Subcutaneous adipose tissue (tissue), 4 donors: ENCODE data around the gene NTM. TPM values are rescaled to one million over a fixed set of nuclear protein-coding genes. Genes with fewer than 3 reads are reported as not detected.

Experiments used
- total RNA-seq, 4 donors: library from RNA; depleted of rRNA; stranded (reverse); fragments of >200 nt; gene quantifications; one replicate each; pipeline ENCODE4 v1.1.0, GENCODE V29; 2016
- TF ChIP-seq, protein P1 (sequence below): fragments of 450-650 bp; IDR thresholded peaks from one replicate; pipeline ENCODE4 v1.5.1; 2016; ENCODE audit warnings: low read depth, mild to moderate bottlenecking, control low read depth, antibody characterized with exemption, moderate library complexity

NTM gene
- total RNA-seq, 4 donors from 2014 or later = 1.5 to 5.7 (median 1.7) TPM

DNA sequence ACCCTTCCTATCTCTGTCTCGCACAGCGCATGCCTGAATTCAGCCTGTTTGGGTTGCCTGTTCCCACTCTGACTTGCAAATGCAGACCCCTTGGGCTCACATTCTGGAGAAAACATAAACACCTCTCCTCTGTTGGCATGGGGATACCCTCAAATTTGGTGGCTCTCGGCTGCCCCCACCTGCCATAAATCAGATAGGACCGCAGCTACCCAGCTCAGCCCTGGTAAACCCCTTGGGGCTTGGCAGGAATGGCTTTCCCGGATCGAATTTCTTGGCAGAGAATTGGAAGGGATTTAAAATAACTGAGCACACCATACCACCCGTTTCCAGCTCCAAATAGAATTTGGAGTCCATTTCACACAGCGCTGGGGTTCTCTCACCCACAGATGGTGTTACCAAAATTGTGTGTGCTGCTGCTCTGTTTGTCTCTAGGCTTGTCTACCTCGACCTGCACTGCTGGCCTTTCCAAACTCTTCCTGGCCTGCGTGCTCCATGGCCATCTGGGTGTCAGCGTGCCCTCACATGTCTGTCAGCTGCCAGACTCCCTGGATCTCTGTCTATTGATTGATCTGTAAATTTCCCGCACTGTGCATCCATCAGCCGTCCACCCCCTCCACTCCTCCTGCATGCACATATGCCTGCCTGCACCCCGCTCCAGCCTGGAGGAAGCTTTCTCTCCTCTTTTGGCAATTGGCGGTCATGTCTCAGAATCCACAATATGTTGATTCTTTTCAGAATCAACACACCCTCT lies 134.0 kb downstream of the NTM start:
- TF ChIP-seq, protein P1, sequence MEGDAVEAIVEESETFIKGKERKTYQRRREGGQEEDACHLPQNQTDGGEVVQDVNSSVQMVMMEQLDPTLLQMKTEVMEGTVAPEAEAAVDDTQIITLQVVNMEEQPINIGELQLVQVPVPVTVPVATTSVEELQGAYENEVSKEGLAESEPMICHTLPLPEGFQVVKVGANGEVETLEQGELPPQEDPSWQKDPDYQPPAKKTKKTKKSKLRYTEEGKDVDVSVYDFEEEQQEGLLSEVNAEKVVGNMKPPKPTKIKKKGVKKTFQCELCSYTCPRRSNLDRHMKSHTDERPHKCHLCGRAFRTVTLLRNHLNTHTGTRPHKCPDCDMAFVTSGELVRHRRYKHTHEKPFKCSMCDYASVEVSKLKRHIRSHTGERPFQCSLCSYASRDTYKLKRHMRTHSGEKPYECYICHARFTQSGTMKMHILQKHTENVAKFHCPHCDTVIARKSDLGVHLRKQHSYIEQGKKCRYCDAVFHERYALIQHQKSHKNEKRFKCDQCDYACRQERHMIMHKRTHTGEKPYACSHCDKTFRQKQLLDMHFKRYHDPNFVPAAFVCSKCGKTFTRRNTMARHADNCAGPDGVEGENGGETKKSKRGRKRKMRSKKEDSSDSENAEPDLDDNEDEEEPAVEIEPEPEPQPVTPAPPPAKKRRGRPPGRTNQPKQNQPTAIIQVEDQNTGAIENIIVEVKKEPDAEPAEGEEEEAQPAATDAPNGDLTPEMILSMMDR = no peak

DNA sequence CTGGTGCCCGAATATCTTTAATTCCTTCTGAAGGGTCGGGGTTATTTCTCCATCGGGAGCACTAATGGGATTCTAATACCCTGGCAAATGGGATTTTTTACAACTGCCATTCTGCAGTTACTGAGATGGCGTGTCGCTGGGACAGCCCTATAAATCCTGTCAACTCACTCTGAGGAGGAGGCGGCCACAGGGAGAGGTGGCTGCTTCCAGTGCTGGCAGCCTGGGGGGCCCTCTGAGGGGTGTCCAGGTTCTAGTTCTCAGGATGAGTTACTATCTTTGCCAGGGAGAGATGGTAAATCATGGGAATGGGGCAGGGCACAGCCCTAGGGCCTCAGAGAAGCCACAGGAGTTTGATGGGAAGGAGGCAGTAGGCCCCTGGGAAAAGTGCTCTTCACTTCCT lies 135.9 kb downstream of the NTM start:
- TF ChIP-seq, protein P1 = no peak

DNA sequence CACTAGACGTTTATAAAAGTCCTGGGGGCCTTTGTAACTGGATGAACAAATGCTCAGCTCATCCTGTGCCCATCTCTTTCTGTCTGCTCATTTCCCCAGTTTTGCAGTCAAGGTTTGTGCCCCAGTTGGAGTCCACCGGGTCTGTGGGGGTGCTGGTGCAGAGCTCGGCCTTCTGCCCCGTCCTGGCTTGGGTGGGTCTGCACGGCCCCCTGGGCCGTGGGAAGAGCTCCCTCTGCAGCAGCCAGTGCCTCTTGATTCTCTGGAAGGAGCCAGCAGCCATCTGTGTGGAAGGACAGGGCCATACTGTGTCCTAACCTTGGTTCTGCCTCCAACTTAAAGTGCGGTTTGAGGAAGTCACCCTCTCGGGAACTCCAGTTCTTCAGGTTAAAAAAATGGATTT lies 140.2 kb downstream of the NTM start:
- TF ChIP-seq, protein P1 = no peak

DNA sequence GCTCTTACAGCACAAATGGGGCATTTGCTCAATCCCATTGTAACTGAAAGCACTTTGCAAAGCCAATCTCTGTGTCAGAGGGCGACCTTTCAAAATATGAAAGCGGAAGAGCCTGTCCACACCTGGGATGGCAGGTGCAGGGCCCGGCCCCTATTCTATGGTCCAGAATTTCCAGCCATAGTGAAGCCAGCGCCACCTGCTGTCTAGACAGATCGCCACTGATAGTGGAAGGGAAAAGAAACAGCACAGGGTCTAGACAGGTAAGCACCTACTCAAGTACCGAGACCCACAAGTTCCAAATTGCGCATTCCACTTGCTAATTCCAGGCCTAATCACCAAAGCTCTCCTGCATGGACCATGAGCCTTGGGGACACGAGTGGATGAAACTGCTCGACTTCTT lies 141.4 kb downstream of the NTM start:
- TF ChIP-seq, protein P1 = no peak

DNA sequence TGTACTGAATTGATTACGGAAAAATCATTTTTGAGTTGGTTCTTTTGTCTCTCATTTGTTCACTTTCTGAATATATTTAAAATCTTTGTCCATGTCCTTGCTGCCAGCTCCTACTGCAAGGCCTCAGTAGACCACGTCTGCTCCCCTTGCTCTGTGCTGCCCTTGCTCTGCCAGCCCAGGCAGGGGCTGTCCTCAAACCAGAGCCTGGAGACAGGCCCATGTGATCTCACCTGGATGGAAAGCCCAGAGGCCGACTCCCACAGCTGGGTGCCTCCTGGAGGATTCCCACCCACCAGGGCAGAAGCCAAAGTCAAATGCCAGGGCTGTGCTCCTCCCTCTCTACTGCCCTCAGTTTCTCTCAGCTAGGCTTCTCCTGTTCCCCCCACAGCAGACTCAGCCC lies 141.8 kb downstream of the NTM start:
- TF ChIP-seq, protein P1 = no peak

DNA sequence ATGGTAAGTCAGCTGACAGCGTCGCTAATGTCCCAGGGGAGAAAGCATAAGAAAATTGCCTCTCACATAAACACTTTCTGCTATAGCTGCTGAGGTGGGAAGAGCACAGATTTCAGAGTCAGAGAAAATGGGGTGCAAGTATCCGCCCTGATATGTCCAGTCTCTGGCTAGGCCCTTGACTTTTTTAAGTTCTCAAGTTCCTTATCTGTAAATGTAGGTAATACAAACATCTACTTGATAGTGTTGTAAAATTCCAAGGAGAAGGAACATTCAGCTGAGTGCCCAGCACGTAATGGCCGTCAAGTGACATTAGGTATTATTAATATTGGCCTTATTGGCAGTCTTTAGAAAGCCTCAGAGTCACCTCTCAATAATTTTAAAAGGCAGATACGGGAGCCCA lies 143.6 kb downstream of the NTM start:
- TF ChIP-seq, protein P1 = no peak

DNA sequence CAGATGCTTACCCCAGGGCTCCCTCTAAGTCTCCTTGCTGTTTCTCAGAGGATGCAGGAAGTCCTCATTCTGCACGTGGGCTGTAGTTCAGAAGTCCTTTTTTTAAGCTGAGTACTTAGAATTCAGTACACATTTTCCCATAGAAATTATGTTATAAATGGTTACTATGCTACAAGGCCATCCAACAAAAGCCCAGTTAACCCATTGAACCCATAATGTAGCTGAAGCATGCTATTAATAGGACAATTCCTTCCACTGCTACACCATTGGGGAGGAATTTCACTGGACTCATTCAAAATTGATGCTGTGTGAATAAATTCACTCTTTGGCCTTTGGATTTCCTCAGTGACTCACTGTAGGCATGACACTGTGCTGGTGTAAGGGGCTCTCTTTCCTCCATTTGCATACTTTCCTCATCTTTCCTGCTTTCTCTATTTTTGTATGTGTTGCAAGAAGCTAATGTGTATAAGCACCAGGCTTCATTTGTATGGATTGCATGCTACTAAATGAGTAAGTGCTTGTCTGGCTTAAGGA lies 148.0 kb downstream of the NTM start:
- TF ChIP-seq, protein P1 = no peak
